ENCODE measurements around the gene ANK3. TPM values are rescaled to one million over a fixed set of nuclear protein-coding genes. Genes with fewer than 3 reads are reported as not detected.
A peak's percentile ranks its signal among the peaks of the same experiment; 100 is the strongest.

Gene ANK3
- total RNA-seq, 1 experiment from 2014 or later: 15.3 TPM

- Histone ChIP-seq H2AFZ (ENCODE audit: low read depth, low read length, poor library complexity, severe bottlenecking) (no peak overlapping the region), H3K9me2 (ENCODE audit: insufficient read depth) (no peaks in the 10 kb centered on the region), H3K27ac (ENCODE audit: low read depth, low read length) (no peak overlapping the region), H3K4me2 (ENCODE audit: low read length) (0 out of 2 replicates have a peak overlapping the region, but pooled peaks have one; percentile 6), H3K4me3 (replicated peaks in 1 of 2; ENCODE audit: low read depth in 1 of 2, low read length in 2 of 2) (no peak overlapping the region), H3K27me3 (ENCODE audit: insufficient read depth, low read length) (no peaks in the 10 kb centered on the region), H3K4me1 (ENCODE audit: control insufficient read depth in 1 of 2, insufficient read depth in 2 of 2, low read length in 2 of 2) (peaks cover 0 to 4% of the 10 kb centered on the region in 2 experiments; a peak in 1 of 4 replicates), H3K9me3 (ENCODE audit: control insufficient read depth in 1 of 2, insufficient read depth in 1 of 2, low read depth in 1 of 2, low read length in 2 of 2) (no peaks in the 10 kb centered on the region), H3K79me2 (ENCODE audit: insufficient read depth, low read length) (no peaks in the 10 kb centered on the region), H3K9ac (ENCODE audit: low read length) (no peak overlapping the region), H4K20me1 (ENCODE audit: insufficient read depth) (no peaks in the 10 kb centered on the region), H3K36me3 (ENCODE audit: control insufficient read depth in 1 of 2, insufficient read depth in 2 of 2, low read length in 2 of 2) (no peaks in the 10 kb centered on the region)
- DNase-seq (ENCODE audit: low read depth, low spot score) (peak; percentile 38), ATAC-seq (peak; percentile 88)
- no TSS peak for BruUV-seq (replicated peaks)
- POLR2A ChIA-PET: no interaction called here
- RAD21 ChIA-PET (ENCODE audit: low non-redundant PET in 1 of 2, low total read pairs in 2 of 2, uncharacterized antibody in 2 of 2, unreplicated experiment in 2 of 2): interaction anchor here in 1 of 2 experiments (0.6 kb wide), 1 partner anchor 82 kb away, joined by 3 read pairs; no protein-coding TSS in a partner anchor
- intact Hi-C loops (cut with micrococcal nuclease): no loop called here
- CTCF ChIA-PET: interaction anchor here (0.6 to 5.1 kb wide), 6 partner anchors 105 to 342 kb away, joined by 3 to 35 read pairs (median 8); no protein-coding TSS in a partner anchor
- TF ChIP-seq CBX3 (IDR thresholded peaks at IDR 0.05; ENCODE audit: low read depth) (no peak), POLR2AphosphoS5 (IDR thresholded peaks at IDR 0.05; ENCODE audit: low read depth, low read length) (no peak), CTCF (IDR thresholded peaks at IDR 0.05 in 2 of 3, conservative IDR thresholded peaks at IDR 0.05 in 1 of 3; ENCODE audit: borderline replicate concordance in 1 of 3, insufficient read depth in 1 of 3, low read depth in 2 of 3, low read length in 2 of 3) (peak; percentile 42 to 74 (median 66); a peak in 5 of 6 replicates), FOSL1 (IDR thresholded peaks at IDR 0.05; ENCODE audit: low read depth) (no peak)
These were observed 290.7 kb downstream of the ANK3 start for GRCh38 chr10:60098677-60099601.
